Fibroblast of skin of left biceps (primary cell): ENCODE results near the gene TIMM44.
"Not testable (repeated sequence)": the region's sequence is repeated elsewhere in the genome, so short reads cannot be mapped to it uniquely, and the experiment has no call there.

Experiments
- DNase-seq, 2 experiments: peaks; one replicate each; pipeline ENCODE4 v3.0.0-alpha.2; 2013; ENCODE audit warnings: low read depth in 2 of 2

The TIMM44 gene

GRCh38 chr19:7977021-7977722, 33.7 kb upstream of the TIMM44 start:
- DNase-seq, result no peak

GRCh38 chr19:7976461-7976860, 33.0 kb upstream of the TIMM44 start:
- no peak for DNase-seq

DNA sequence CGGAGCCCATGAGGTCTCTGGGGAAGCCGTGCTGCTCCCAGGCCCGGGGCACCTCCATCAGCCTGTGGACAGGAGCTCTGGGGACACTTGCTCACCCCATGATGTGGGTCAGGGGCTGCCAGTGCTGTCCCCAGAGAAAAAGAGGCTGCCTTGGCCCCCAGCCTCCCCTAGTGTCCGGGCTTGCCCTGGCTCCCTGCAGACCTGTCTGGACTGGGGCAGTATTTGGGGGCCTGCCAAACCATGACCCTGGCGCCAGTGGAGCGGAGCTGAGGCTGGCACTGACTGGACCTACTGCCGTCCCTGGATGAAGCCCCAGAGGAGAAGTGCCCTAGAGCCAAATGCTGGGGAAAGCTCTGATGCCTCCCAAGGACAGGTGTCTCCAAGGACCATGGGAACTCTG, 31.6 kb upstream of the TIMM44 start:
- no peak for DNase-seq

GRCh38 chr19:7973883-7974282, 30.4 kb upstream of the TIMM44 start:
- no peak for DNase-seq

DNA sequence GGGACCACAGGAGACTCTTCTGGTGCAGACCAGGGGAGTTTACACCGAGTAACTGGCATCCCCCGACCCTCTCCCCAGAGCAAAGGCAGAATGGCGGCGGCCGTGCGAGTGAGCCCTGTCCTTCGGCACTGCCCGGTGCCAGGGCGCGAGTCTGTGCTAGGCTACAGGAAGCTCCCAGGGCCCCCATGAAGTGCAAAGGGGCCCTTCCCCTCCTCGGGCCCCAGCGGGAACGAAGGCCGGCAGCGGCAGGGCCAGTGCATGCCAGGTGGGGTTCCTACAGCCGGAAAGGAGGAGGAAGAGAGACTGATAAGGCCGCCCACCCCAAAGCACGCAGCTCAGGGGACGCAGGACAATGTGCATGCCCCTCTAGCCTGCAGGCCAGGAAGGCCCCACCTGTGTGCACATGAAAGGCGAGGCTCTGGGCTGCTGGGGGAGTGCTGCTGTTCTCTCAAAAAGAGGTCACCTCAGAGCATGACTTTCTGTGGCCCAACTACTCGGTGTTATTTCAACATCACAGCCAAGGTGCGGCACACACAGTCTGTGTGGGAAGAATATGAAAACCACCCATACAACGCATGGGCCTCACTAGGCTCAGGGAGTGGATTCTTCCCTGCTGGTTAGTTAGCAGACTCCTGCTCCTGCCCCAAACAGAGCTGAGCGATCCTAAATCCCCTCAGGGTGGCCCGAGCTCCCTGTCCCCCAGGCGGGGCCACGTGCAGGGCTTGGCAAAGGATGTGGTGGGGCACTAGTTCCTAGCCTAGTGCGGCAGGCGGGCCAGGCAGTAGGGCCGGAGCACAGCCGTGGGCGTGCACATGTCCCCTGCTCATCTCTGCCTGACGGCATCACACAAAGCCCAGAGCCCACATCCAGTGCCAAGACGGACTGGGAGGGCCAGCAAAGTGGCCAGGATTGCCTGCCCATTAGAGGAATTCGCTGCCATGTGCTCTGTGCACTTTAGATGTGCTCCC, 28.4 kb upstream of the TIMM44 start:
- no peak for DNase-seq

DNA sequence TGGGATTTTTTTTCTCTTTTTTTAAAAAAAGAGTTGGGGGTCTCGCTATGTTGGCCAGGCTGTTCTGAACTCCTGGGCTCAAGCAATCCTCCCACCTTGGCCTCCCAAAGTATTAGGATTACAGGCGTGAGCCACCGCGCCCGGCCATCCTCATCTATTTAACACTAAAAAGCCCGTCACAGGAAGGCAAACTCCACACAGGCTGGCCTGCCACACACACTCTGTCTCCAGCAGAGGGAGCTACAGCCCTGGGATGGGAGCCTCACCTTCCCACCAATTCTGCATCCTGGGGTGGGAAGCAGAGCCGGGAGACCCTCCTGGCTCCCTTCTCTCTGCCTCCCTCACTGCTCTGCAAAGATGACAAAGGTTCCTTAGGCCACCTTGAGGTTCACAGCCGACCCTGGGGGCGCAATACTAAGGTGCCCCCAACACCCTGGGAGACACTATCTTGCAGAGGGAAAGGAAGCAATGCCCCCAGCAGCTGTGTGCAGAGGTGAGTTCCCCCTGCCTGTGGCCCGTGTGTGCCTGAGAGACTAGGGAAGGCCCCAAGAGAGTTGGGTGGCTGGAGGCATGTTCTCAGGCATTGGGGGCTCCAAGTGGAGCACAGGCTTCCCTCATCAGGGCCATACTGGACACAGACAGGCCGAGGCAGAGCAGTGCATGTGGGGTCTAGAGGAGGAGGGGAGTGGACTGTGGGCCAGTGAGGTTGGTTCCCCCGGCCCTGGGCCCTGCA, 27.4 kb upstream of the TIMM44 start:
- DNase-seq, result no peak

- no peak for DNase-seq
Observed at GRCh38 chr19:7969555-7969939, 26.1 kb upstream of the TIMM44 start.

GRCh38 chr19:7968796-7969554, 25.5 kb upstream of the TIMM44 start:
- DNase-seq, result no peak

GRCh38 chr19:7968008-7968795, 24.7 kb upstream of the TIMM44 start:
- no peak for DNase-seq

- no peak for DNase-seq
Observed at GRCh38 chr19:7965921-7966665, 22.6 kb upstream of the TIMM44 start.

DNA sequence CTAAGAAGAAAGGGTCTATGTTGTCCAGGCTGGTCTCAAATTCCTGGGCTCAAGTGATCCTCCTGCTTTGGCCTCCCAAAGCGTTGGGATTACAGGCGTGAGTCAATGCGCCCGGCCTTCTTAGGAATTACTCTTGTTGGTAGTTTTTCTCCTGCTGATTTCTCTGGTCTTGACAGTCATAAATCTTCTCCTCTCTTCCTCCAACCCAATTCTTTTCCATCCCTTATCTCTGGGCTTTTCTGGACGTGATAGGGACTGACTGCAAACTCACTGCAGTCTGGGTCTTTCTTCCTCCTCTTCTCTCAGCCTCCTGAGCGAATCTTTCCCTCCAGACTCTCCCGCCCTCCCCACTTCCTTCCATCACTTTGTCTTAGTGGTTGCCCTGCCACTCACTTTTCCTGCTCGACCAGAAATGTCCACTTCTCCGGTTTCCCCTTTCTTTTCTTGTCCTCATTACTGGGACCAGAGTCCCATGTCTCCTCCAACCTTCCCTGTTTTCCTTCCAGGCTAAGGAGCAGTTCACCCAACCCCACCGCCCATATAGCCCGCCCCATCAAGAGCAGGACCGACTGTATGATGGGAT, 21.9 kb upstream of the TIMM44 start:
- no peak for DNase-seq

DNA sequence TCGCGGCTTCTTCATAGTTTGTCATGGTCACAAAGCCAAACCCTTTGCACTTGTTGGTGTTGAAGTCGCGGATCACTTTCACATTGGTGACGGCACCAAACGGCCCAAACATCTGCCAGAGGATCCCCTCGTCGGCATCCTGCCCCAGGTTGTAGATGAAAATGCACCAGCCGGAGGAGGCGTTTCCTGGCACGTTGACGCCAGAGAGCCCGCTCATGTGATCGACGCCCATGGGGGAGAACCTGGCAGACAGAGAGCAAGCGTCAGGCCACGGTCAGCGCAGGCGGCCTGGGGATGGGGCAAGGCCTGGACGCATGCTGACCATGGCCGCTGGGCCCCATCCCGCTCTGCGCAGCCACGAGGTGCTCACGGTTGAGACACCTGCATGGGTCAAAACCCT, 20.1 kb upstream of the TIMM44 start:
- no peak for DNase-seq

DNA sequence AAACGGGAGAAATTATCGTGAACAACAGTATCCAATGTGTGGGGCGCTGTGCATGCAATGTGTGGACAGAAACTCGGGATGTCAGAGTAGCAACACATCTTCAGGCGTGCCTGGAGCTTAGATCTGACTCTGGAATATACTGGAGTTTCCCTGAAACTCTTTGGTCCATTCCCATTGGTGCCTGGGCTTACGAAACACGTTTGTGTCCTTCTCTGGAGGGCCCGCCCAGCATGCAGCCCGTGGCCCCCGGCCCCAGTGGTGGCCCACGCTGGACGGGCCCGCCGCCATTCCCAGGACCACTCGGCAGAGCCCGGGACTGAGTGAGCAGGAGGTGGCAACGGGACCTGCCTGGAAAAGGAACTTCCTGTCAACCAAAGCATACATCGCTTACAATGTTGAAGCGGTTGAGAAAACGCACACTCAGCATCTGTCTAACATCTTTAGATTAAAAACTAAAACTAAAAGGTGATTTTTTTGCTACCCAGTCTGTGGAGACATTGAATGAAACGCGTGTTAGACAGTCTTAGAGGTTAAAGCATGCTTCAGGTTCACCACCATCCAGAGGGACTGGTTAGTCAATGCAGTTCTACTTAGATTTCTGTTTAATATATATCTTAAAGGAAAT, 19.3 kb upstream of the TIMM44 start:
- no peak for DNase-seq

GRCh38 chr19:7961920-7962626, 18.6 kb upstream of the TIMM44 start:
- no peak for DNase-seq

DNA sequence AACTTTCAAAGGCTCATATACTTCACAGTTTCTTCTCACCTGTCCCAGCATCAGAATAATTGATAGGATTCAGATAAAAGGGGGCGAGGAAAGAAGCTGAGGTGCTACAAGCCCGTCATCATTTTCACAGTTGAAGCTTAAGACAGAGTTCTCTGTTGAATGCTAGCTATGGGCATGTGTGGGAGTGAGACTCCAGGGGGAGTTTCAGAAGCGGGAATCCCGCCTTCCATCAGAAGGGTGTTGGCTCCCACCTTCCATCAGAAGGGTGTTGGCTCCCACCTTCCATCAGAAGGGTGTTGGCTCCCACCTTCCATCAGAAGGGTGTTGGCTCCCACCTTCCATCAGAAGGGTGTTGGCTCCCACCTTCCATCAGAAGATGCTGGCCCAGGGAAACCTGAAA, 17.6 kb upstream of the TIMM44 start:
- DNase-seq, result not testable (repeated sequence)

- no peak for DNase-seq
Observed at GRCh38 chr19:7959211-7959610, 15.7 kb upstream of the TIMM44 start.

DNA sequence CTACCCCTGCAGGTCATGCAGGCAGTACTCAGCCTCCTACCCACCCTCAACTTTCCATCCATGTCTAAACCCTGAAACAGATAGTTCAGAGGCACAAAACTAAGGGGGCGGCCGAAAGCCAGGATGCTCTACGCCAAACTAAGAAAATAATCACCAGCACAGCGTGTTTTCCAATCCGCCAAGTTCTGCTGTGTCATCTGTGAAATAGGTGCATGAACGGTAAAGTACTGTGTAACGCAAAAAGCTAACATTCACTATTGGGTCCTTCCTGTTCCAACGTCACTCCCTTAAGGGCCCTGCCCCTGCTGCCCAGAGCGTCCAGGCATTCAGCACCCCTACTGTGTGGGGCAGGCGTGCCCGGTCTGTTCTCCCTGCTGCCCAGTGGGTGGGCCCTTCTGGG, 12.2 kb upstream of the TIMM44 start:
- DNase-seq, result no peak

DNA sequence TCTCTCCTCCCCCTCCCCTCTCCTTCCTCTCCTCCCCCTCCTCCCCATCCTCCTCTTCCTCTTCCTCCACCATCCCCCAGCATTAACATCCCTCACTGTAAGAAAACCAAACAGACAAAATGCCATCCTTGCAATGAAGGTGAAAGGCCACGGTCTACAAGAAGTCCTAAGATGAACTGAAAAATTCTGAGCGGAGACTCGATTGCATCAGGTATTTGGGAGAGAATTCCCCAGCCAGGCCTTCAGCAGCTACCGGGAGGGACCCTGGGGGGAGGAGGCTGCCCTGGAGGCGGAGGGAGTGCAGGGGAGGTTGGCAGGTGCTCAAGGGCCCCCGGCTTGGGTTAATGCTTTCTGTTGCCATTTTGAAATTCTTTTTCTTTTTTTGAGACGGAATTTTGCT, 10.1 kb upstream of the TIMM44 start:
- no peak for DNase-seq

- DNase-seq, result no peak
Observed at GRCh38 chr19:7953060-7953459, 9.6 kb upstream of the TIMM44 start.
